Measurements from ENCODE around the gene NOL6.
"Not testable (repeated sequence)": the region's sequence is repeated elsewhere in the genome, so short reads cannot be mapped to it uniquely, and the experiment has no call there.

- not testable (repeated sequence) for TF ChIP-seq POLR2A (IDR thresholded peaks at IDR 0.05)
- TF ChIP-seq, protein P1, sequence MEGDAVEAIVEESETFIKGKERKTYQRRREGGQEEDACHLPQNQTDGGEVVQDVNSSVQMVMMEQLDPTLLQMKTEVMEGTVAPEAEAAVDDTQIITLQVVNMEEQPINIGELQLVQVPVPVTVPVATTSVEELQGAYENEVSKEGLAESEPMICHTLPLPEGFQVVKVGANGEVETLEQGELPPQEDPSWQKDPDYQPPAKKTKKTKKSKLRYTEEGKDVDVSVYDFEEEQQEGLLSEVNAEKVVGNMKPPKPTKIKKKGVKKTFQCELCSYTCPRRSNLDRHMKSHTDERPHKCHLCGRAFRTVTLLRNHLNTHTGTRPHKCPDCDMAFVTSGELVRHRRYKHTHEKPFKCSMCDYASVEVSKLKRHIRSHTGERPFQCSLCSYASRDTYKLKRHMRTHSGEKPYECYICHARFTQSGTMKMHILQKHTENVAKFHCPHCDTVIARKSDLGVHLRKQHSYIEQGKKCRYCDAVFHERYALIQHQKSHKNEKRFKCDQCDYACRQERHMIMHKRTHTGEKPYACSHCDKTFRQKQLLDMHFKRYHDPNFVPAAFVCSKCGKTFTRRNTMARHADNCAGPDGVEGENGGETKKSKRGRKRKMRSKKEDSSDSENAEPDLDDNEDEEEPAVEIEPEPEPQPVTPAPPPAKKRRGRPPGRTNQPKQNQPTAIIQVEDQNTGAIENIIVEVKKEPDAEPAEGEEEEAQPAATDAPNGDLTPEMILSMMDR (IDR thresholded peaks at IDR 0.05 in 8 of 11, conservative IDR thresholded peaks at IDR 0.05 in 3 of 11) = not testable (repeated sequence)
Measured at GRCh38 chr9:33521861-33522260, 48.1 kb upstream of the NOL6 start.
